A549 (cell line): ENCODE data around the gene LSR. TPM values are rescaled to one million over a fixed set of nuclear protein-coding genes. Genes with fewer than 3 reads are reported as not detected.

Source experiments
- ATAC-seq, 2 experiments: fragments of 200-7000 bp in 1 of 2; fragments of >200 bp in 1 of 2; cut with Nextera tagmentation in 1 of 2; cut with Tn5 transposase in 1 of 2; 3 replicates each; pipeline versions ENCODE4 v1.8.0 to v1.9.1; 2018 to 2020; ENCODE audit warnings: mild to moderate bottlenecking in 1 of 2, moderate library complexity in 1 of 2
- CTCF ChIA-PET: fragments of 300-600 bp; sonication (Branson Sonifier 250); formaldehyde crosslinking; extraction: SDS; loops from one replicate; lab custom pipeline; 2021; ENCODE audit warnings: antibody characterized with exemption, inconsistent platforms; lab: Yijun Ruan, JAX
- POLR2A ChIA-PET: fragments of 350-600 bp; formaldehyde crosslinking; extraction: SDS; loops from one replicate; lab custom pipeline; 2021; ENCODE audit warnings: antibody characterized with exemption, inconsistent platforms; lab: Yijun Ruan, JAX
- DNase-seq, 2 experiments: peaks; one replicate each; pipeline versions ENCODE4 v3.0.0 to v3.0.0-alpha.2; 2011 to 2016; ENCODE audit warnings: low read depth in 1 of 2, low spot score in 1 of 2
- FAIRE-seq: peaks from 2 replicates; lab custom pipeline; 2011; peaks lifted over from hg19 to GRCh38; lab: Jason Lieb, UNC
- H3K27ac ChIP-seq, 2 experiments: fragments of >200 bp; sonication (Bioruptor Twin); formaldehyde crosslinking; 3 replicates each; pipeline ENCODE4 v1.5.1; 2016 to 2017
- H3K4me1 ChIP-seq: fragments of >200 bp; sonication (Bioruptor Twin); formaldehyde crosslinking; 3 replicates; pipeline ENCODE4 v1.6.1; 2016
- H3K4me2 ChIP-seq: fragments of >200 bp; sonication (Bioruptor Twin); formaldehyde crosslinking; 3 replicates; pipeline ENCODE4 v1.6.1; 2016
- H3K4me3 ChIP-seq: fragments of >200 bp; sonication (Bioruptor Twin); formaldehyde crosslinking; 3 replicates; pipeline ENCODE4 v1.5.1; 2016
- H3K9me3 ChIP-seq: fragments of >200 bp; sonication (Bioruptor Twin); formaldehyde crosslinking; 3 replicates; pipeline ENCODE4 v1.6.1; 2016
- CBX2 ChIP-seq: fragments of 200-600 bp; sonication (generic); IDR thresholded peaks from 2 replicates; pipeline ENCODE4 v1.6.1; 2016; ENCODE audit warnings: low read depth, mild to moderate bottlenecking, borderline replicate concordance
- FOSL2 ChIP-seq, 2 experiments: fragments of 450-650 bp in 1 of 2; fragments of >200 bp in 1 of 2; sonication (Bioruptor Twin) in 1 of 2; formaldehyde crosslinking; IDR thresholded peaks; 2 replicates each; pipeline versions ENCODE4 v1.5.0 to v1.6.1; 2016 to 2020; ENCODE audit warnings: mild to moderate bottlenecking in 1 of 2, moderate library complexity in 1 of 2
- HDAC2 ChIP-seq: fragments of 200-600 bp; sonication (generic); IDR thresholded peaks from 2 replicates; pipeline ENCODE4 v1.6.1; 2016
- HOXB13 ChIP-seq: fragments of 250-450 bp; sonication (Bioruptor Pico); IDR thresholded peaks from 2 replicates; pipeline ENCODE4 v1.5.0; 2020; ENCODE audit warnings: low read depth, mild to moderate bottlenecking, moderate library complexity
- HOXB5 ChIP-seq: fragments of 250-450 bp; sonication (Bioruptor Pico); IDR thresholded peaks from 2 replicates; pipeline ENCODE4 v1.5.0; 2020; ENCODE audit warnings: mild to moderate bottlenecking, moderate library complexity
- NPAS2 ChIP-seq: fragments of 250-450 bp; sonication (Bioruptor Pico); IDR thresholded peaks from 2 replicates; pipeline ENCODE4 v1.8.0; 2022; ENCODE audit warnings: mild to moderate bottlenecking, moderate library complexity, borderline replicate concordance
- POLR2A ChIP-seq: IDR thresholded peaks from 2 replicates; pipeline ENCODE4 v1.6.1; 2012; ENCODE audit warnings: mild to moderate bottlenecking, low read length
- WGBS: methylation state at CpG from one replicate; pipeline ENCODE4 v1.1.6; 2017; ENCODE audit errors: missing lambda C conversion rate; 5-methylcytosine and 5-hydroxymethylcytosine counted together
- polyA minus RNA-seq: library from RNA; depleted of rRNA, polyadenylated mRNA; stranded (reverse); fragments of >200 nt; gene quantifications from 2 replicates; pipeline ENCODE4 v1.2.3, GENCODE V29; 2011; rRNA and poly(A)+ RNA removed
- polyA plus RNA-seq, 4 experiments: library from polyadenylated mRNA; depleted of rRNA in 3 of 4; stranded (reverse); fragments of >200 nt; fragmentation: RNase III in 1 of 4; extraction: RNeasy Plus Mini Kit Qiagen cat#74134 plus additional on column Dnase treatment in 1 of 4; gene quantifications; 2 replicates in 3 of 4; 3 replicates in 1 of 4; pipeline ENCODE4 v1.2.3, GENCODE V29; 2011 to 2017
- TF ChIP-seq, protein P1 (sequence below): fragments of 250-450 bp; sonication (Bioruptor Pico); IDR thresholded peaks from 2 replicates; pipeline ENCODE4 v1.5.0; 2020; ENCODE audit warnings: low read depth, mild to moderate bottlenecking, moderate library complexity

The LSR gene, protein sequence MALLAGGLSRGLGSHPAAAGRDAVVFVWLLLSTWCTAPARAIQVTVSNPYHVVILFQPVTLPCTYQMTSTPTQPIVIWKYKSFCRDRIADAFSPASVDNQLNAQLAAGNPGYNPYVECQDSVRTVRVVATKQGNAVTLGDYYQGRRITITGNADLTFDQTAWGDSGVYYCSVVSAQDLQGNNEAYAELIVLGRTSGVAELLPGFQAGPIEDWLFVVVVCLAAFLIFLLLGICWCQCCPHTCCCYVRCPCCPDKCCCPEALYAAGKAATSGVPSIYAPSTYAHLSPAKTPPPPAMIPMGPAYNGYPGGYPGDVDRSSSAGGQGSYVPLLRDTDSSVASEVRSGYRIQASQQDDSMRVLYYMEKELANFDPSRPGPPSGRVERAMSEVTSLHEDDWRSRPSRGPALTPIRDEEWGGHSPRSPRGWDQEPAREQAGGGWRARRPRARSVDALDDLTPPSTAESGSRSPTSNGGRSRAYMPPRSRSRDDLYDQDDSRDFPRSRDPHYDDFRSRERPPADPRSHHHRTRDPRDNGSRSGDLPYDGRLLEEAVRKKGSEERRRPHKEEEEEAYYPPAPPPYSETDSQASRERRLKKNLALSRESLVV
- polyA plus RNA-seq (2011; rRNA removed) (2.1 and 2.5 TPM in 2 replicates), polyA plus RNA-seq (2017; fragmentation: RNase III; extraction: RNeasy Plus Mini Kit Qiagen cat#74134 plus additional on column Dnase treatment) (3.6 to 4.7 TPM (median 4.4 TPM) in 3 replicates), polyA minus RNA-seq (7.4 and 9.1 TPM in 2 replicates)
- polyA plus RNA-seq (2012; cell fraction: cytosol; rRNA removed), result 2.9 and 3.8 TPM in 2 replicates
- 2.6 and 5.1 TPM in 2 replicates for polyA plus RNA-seq (2012; cell fraction: nucleus; rRNA removed)

DNA sequence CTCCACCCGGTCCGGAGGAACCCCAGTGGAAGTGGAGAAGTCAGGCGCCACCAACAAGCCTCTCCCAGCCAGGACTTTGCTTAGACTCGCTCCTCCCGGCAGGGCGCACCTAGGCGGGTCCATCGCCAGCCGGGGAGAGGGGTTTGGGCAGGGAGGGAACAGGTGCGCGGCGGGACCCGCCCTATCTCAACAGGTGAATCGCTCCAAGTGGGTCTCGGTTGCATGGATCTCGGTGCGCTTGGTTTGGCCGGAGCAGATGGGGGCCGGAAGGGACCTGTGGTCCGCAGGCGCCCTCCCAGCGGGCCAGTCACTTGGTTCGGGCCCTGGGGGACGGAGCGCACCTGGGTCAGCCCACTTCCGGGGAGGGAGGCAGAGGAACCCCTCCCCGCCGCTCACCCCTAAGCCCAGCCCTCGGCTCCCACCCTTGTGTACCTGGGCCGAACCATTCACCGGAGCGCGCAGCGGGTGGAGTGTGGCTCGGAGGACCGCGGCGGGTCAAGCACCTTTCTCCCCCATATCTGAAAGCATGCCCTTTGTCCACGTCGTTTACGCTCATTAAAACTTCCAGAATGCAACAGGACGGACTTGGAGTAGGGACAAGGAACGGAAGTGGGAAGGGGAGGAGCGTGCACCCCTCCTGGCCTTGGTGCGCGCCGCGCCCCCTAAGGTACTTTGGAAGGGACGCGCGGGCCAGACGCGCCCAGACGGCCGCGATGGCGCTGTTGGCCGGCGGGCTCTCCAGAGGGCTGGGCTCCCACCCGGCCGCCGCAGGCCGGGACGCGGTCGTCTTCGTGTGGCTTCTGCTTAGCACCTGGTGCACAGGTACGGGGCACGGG lies at the start of gene LSR:
LSR (plus strand) TSS at position 693 of the 836 bp plus-strand sequence; CDS start at position 714, 21 bp downstream.
- peak within 1 kb of the TSS; percentile 90 for H3K4me2 ChIP-seq

DNA sequence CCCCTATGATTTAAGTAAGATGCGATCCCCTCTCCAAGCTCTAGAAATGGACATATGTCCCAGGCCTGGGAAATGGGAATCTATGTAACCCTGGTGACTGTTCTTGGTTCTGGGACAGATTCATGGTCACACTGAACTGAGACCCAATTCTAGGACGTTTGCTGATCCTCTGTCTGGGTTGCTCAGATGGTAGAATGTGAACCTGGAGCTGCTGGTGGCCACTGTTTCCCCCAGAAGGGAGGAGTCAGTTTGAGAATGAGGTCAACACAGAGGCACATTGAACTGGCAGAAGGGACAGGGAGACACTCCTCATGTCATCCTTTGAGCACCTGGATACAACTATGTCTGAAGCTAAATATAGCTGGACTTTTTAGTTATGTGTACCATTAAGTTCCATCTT lies 49.3 kb upstream of the LSR start:
- Histone ChIP-seq H3K4me1 (no peaks in the 10 kb centered on the region), H3K27ac (no peak overlapping the region), H3K4me3 (no peak overlapping the region), H3K9me3 (no peaks in the 10 kb centered on the region; the same call in 2 of the 3 replicates), H3K4me2 (no peak overlapping the region)
- 31% methylated on average over 2 of the region's 2 CpGs for WGBS
- peak; percentile 65 for FAIRE-seq
- ChIA-PET POLR2A (no interaction called here), CTCF (interaction anchor here (1.2 to 1.7 kb wide), 8 partner anchors 8 to 296 kb away, joined by 3 to 5 read pairs (median 4); no protein-coding TSS in a partner anchor)
- DNase-seq, result no peak
- ATAC-seq, result no peak; a peak in 1 of 6 replicates
- no peak for TF ChIP-seq NPAS2 (CRISPR knock-in tag)

More for the DNA sequence above, at the start of gene LSR:
- 7% methylated on average over 63 of the region's 69 CpGs for WGBS
- CTCF ChIA-PET, result no interaction called here
- Histone ChIP-seq H3K27ac (peak within 1 kb of the TSS in 1 of 2 experiments; percentile 38; a peak in 4 of 6 replicates), H3K4me3 (peak within 1 kb of the TSS; percentile 48), H3K4me1 (peaks cover 8% of the 10 kb centered on the region; the same call in 1 of the 3 replicates), H3K9me3 (peaks cover 33% of the 10 kb centered on the region)
- FAIRE-seq (no peak), ATAC-seq (peak; percentile 41 to 58), DNase-seq (peak; percentile 61 to 69)
- POLR2A ChIA-PET, result no interaction called here
- peak; percentile 2; the same call in 1 of the 2 replicates for TF ChIP-seq HDAC2
- no peak for TF ChIP-seq HOXB5 (CRISPR knock-in tag)

DNA sequence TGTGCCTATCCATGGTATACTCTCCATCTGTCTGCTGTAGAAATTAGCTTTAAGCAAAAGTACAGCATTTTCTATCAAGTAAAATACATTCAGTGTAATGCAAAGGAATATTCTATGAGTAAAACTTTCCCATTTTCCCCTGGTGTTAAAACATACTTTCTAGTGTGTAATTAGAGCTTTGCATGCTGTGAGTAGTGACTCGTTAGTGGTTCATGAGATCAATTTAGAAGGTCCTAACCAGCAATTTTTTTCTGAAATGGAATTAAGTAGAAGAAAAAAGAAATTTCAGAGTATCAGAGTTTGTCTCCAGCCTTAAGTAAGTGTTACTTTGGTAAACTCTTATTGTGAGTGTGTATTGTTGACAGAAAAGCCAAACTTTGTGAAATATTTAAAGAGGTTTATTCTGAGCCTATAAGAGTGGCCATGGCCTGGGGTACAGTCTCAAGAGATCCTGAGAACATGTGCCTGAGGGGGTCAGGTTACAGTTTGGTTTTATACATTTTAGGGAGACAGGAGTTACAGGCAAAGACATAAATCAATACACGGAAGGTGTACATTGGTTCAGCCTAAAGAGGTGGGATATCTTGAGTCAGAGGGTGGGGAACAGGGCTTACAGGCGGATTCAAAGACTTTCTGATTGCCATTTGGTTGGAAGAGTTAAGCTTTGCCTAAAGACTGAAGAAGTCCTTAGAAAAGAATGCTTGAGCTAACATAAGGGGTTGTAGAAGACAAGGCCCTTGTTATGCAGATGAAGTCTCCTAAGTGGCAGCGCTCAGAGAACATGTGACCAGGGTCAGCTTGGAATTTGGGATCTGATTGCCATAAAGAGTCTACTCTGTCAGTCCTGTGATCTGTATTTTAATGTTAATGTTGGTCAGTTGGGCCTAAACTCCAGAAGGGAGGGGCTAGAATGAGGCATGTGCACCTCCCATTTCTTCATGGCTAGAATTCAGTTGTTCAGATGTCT lies 45.8 kb upstream of the LSR start:
- 41% methylated on average over 4 of the region's 4 CpGs for WGBS
- POLR2A ChIA-PET, result no interaction called here
- ATAC-seq (no peak), FAIRE-seq (peak; percentile 80)
- no peaks in the 10 kb centered on the region; the same call in 1 of the 3 replicates for H3K9me3 ChIP-seq
- H3K4me3 ChIP-seq, result no peak overlapping the region
- CTCF ChIA-PET, result interaction anchor here (0.7 to 1.2 kb wide), 4 partner anchors 12 to 136 kb away, joined by 3 read pairs; no protein-coding TSS in a partner anchor
- H3K4me2 ChIP-seq, result no peak overlapping the region
- TF ChIP-seq, protein P1, sequence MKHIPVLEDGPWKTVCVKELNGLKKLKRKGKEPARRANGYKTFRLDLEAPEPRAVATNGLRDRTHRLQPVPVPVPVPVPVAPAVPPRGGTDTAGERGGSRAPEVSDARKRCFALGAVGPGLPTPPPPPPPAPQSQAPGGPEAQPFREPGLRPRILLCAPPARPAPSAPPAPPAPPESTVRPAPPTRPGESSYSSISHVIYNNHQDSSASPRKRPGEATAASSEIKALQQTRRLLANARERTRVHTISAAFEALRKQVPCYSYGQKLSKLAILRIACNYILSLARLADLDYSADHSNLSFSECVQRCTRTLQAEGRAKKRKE, result no peak
- TF ChIP-seq FOSL2 (IDR thresholded peaks at IDR 0.05) (no peak), FOSL2 (CRISPR knock-in tag; IDR thresholded peaks at IDR 0.05) (no peak), CBX2 (no peak), HOXB13 (CRISPR knock-in tag) (no peak), POLR2A (no peak)
- TF ChIP-seq, all 56 proteins: peak for 0
- Histone ChIP-seq H3K4me1 (no peaks in the 10 kb centered on the region), H3K27ac (no peak overlapping the region)
- no peak for DNase-seq
